Natural killer cell (primary cell): ENCODE results near the gene RCE1. TPM values are rescaled to one million over a fixed set of nuclear protein-coding genes. Genes with fewer than 3 reads are reported as not detected.

Experiments
- ATAC-seq, 3 donors: fragments of 150-1000 bp in 2 of 3; fragments of 200-7000 bp in 1 of 3; cut with Tn5 transposase; 1 replicate in 1 of 3; 2 replicates in 2 of 3; pipeline ENCODE4 v1.10.0; 2021; ENCODE audit warnings: mild to moderate bottlenecking in 2 of 3, moderate library complexity in 2 of 3
- DNase-seq, 2 donors: peaks; one replicate each; pipeline versions ENCODE4 v3.0.0 to v3.0.0-alpha.2; 2013 to 2021; ENCODE audit warnings: mixed read lengths in 1 of 2
- H3K27ac ChIP-seq: one replicate; pipeline ENCODE4 v1.5.1; 2013; ENCODE audit warnings: mild to moderate bottlenecking, low read length
- H3K27me3 ChIP-seq: one replicate; pipeline ENCODE4 v1.6.1; 2013; ENCODE audit warnings: low read length; ENCODE audit not compliant: control insufficient read depth, insufficient read depth
- H3K36me3 ChIP-seq: one replicate; pipeline ENCODE4 v1.6.1; 2013; ENCODE audit warnings: low read length; ENCODE audit not compliant: control insufficient read depth, insufficient read depth
- H3K4me1 ChIP-seq: one replicate; pipeline ENCODE4 v1.6.1; 2013; ENCODE audit warnings: low read length; ENCODE audit not compliant: control insufficient read depth, insufficient read depth
- H3K4me3 ChIP-seq: one replicate; pipeline ENCODE4 v1.5.1; 2013; ENCODE audit warnings: low read length
- H3K9me3 ChIP-seq: one replicate; pipeline ENCODE4 v1.6.1; 2013; ENCODE audit warnings: low read length; ENCODE audit not compliant: control insufficient read depth, insufficient read depth
- H3K27ac Mint-ChIP-seq, 2 donors: one replicate each; pipeline ENCODE4 v1.8.0; 2022; ENCODE audit warnings: mild to moderate bottlenecking in 2 of 2, mixed read lengths in 2 of 2, moderate library complexity in 1 of 2
- H3K27me3 Mint-ChIP-seq, 2 donors: one replicate each; pipeline ENCODE4 v1.8.0; 2022; ENCODE audit warnings: low read depth in 2 of 2, mixed read lengths in 2 of 2
- H3K36me3 Mint-ChIP-seq: one replicate; pipeline ENCODE4 v1.8.0; 2022; ENCODE audit warnings: mixed read lengths
- H3K4me1 Mint-ChIP-seq, 2 donors: one replicate each; pipeline ENCODE4 v1.8.0; 2022; ENCODE audit warnings: mixed read lengths in 2 of 2
- H3K4me3 Mint-ChIP-seq: one replicate; pipeline ENCODE4 v1.8.0; 2022; ENCODE audit warnings: mild to moderate bottlenecking, moderate library complexity, mixed read lengths
- H3K9me3 Mint-ChIP-seq, 2 donors: one replicate each; pipeline ENCODE4 v1.8.0; 2022; ENCODE audit warnings: mixed read lengths in 2 of 2
- CTCF ChIP-seq: fragments of 200-600 bp; IDR thresholded peaks from one replicate; pipeline ENCODE4 v1.8.0; 2022; ENCODE audit warnings: antibody characterized with exemption
- WGBS: methylation state at CpG from one replicate; pipeline ENCODE4 v1.1.7; 2013; ENCODE audit warnings: missing lambda C conversion rate; ENCODE audit not compliant: insufficient coverage; 5-methylcytosine and 5-hydroxymethylcytosine counted together
- intact Hi-C: fragments of 100-400 bp; cut with micrococcal nuclease; formaldehyde crosslinking; loops from one replicate; pipeline ENCODE4 v1.14.2; 2022
- total RNA-seq, 4 donors: library from RNA; stranded (reverse); fragments of 120-200 nt in 1 of 4; gene quantifications; one replicate each; pipeline versions ENCODE4 v1.2.3 to v1.2.4, GENCODE V29; 2013 to 2022

The RCE1 gene
- total RNA-seq, 3 donors from 2014 or later (not counting 1 experiment from before 2014, with no cell fraction given) = 41.3 to 47.0 (median 41.7) TPM

- intact Hi-C loops = no loop called here
- Histone ChIP-seq H3K4me1 (peaks cover 12% of the 10 kb centered on the region), H3K27me3 (no peaks in the 10 kb centered on the region), H3K36me3 (no peaks in the 10 kb centered on the region), H3K27ac (no peak overlapping the region), H3K9me3 (no peaks in the 10 kb centered on the region), H3K4me3 (no peak overlapping the region)
- no peak for ATAC-seq
- WGBS = 95% methylated on average over 29 of the region's 29 CpGs
- H3K27ac Mint-ChIP-seq = no peak overlapping the region
- peaks cover 0 to 5% of the 10 kb centered on the region in 2 donors for H3K4me1 Mint-ChIP-seq
- H3K4me3 Mint-ChIP-seq = peak overlapping the region; percentile 25
- TF ChIP-seq CTCF = no peak
- no peaks in the 10 kb centered on the region for H3K36me3 Mint-ChIP-seq
- H3K9me3 Mint-ChIP-seq = no peaks in the 10 kb centered on the region
- H3K27me3 Mint-ChIP-seq = no peaks in the 10 kb centered on the region
- DNase-seq = no peak
Observed at GRCh38 chr11:66858939-66859685, 15.9 kb downstream of the RCE1 start.

- Histone ChIP-seq H3K36me3 (no peaks in the 10 kb centered on the region), H3K4me3 (no peak overlapping the region), H3K27ac (no peak overlapping the region), H3K4me1 (peaks cover 12% of the 10 kb centered on the region), H3K27me3 (no peaks in the 10 kb centered on the region), H3K9me3 (no peaks in the 10 kb centered on the region)
- no peak for ATAC-seq
- Mint-ChIP-seq H3K36me3 (no peaks in the 10 kb centered on the region), H3K9me3 (no peaks in the 10 kb centered on the region), H3K4me3 (no peak overlapping the region), H3K27me3 (no peaks in the 10 kb centered on the region), H3K27ac (no peak overlapping the region), H3K4me1 (peaks cover 0 to 5% of the 10 kb centered on the region in 2 donors)
- TF ChIP-seq CTCF = no peak
- DNase-seq = no peak
- intact Hi-C loops = no loop called here
- 95% methylated on average over 41 of the region's 41 CpGs for WGBS
Observed at GRCh38 chr11:66859686-66860448, 16.6 kb downstream of the RCE1 start.

GRCh38 chr11:66860449-66860831, 17.2 kb downstream of the RCE1 start:
- no peak for ATAC-seq
- H3K27me3 Mint-ChIP-seq = no peaks in the 10 kb centered on the region

More at GRCh38 chr11:66860449-66860831, 17.2 kb downstream of the RCE1 start:
- no peaks in the 10 kb centered on the region for H3K36me3 Mint-ChIP-seq
- Histone ChIP-seq H3K27me3 (no peaks in the 10 kb centered on the region), H3K36me3 (no peaks in the 10 kb centered on the region), H3K4me1 (peaks cover 9% of the 10 kb centered on the region), H3K27ac (no peak overlapping the region), H3K9me3 (no peaks in the 10 kb centered on the region), H3K4me3 (no peak overlapping the region)
- 88% methylated on average over 18 of the region's 18 CpGs for WGBS
- no peak overlapping the region for H3K27ac Mint-ChIP-seq
- intact Hi-C loops = no loop called here
- H3K9me3 Mint-ChIP-seq = no peaks in the 10 kb centered on the region
- no peak for DNase-seq
- H3K4me1 Mint-ChIP-seq = peaks cover 0 to 5% of the 10 kb centered on the region in 2 donors
- H3K4me3 Mint-ChIP-seq = no peak overlapping the region
- no peak for TF ChIP-seq CTCF
